Measurements from ENCODE around the gene PNISR.

DNA sequence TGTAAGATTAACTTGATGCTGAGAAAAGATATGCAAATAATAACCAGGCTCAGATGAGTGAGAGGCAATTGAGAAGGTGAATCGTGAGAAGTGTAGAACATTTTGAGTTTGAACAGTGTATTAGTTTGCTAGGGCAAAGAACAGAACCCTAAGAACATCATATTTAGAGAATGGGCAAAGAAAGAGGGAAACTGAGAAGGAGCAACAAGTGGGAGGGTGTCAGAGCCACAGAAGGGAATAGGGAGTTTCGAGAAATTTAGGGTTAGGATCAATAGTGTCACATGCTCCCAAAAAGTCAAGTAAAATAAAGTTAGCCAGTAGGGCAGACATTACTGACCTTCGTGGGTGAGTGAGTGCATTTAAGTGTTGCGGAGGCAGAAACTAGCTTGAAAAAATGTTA lies 70.1 kb downstream of the PNISR start:
- TF ChIP-seq POLR2A (IDR thresholded peaks at IDR 0.05; ENCODE audit: low read length) = no peak
- no peak for TF ChIP-seq GATA1 (IDR thresholded peaks at IDR 0.05; ENCODE audit: low read depth, low read length)
